SHP77 treated with DMSO at 0.1 percent for 48 hours (cell line): ENCODE results near the gene PIGR.

Experiments used
- DNase-seq: peaks from one replicate; lab custom pipeline; 2025; lab: John Stamatoyannopoulos, UW

The PIGR gene

GRCh38 chr1:206909161-206909882 lies 36.9 kb downstream of the PIGR start:
- DNase-seq: no peak

- no peak for DNase-seq
Observed at GRCh38 chr1:206908038-206908437, 38.2 kb downstream of the PIGR start.

GRCh38 chr1:206907304-206907991 lies 38.8 kb downstream of the PIGR start:
- DNase-seq: peak; percentile 50

- DNase-seq: no peak
Observed at GRCh38 chr1:206905295-206906164, 40.7 kb downstream of the PIGR start.

GRCh38 chr1:206904423-206905142 lies 41.7 kb downstream of the PIGR start:
- no peak for DNase-seq

DNA sequence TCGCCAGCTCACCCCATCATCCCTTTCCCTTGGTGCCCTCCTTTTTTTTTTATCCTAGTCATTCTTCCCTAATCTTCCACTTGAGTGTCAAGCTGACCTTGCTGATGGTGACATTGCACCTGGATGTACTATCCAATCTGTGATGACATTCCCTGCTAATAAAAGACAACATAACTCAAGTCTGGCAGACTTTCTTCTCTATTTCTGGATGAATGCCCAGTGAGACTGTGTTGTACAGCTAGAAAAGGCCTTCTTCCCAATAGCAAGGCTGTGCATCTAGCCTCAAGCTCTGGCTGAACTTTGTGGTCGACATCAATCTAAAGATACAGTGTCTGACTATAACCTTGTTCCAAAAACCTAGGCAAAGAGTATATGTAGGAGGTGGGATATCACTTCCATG lies 42.6 kb downstream of the PIGR start:
- no peak for DNase-seq

- DNase-seq: no peak
Observed at GRCh38 chr1:206902702-206903101, 43.6 kb downstream of the PIGR start.

- no peak for DNase-seq
Observed at GRCh38 chr1:206901944-206902343, 44.3 kb downstream of the PIGR start.

DNA sequence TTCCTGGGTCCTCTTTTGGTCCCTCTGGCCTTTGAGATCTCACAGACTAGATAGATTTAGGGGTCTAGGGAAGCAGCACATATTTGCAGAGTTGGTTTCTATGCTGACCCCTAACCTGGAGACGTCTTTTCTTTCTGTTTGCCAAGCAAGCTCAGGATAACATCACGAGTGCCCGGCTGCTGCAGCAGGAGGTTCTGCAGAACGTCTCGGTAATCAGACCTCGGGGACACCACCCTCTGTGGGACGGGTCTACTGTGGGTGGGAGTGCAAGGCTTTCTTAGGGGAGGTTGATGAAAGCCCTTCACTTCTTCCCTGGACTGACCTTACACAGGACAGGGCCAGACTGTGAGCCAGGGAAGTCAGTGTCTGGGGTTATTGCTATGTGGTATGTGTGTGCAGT lies 46.1 kb downstream of the PIGR start:
- no peak for DNase-seq

DNA sequence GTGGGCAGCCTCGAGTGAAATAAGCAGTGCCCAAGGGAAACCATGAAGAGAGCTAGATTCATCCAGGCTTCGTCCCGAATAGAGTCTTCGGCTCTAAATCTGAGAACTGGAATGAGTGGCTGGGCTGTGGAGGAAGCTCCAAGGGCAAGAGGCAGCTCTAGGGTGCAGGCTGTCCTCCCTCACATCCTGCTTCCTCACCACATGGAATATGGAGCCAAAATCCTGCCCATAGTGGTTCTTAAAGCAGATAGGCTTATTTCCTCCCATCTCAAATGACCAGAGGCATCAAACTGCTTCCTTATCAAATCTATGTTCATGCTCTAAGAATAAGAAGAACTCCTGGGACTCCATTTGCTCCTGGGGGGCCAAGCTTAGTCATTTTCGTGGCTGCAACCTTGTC lies 46.5 kb downstream of the PIGR start:
- no peak for DNase-seq

GRCh38 chr1:206898915-206899431 lies 47.3 kb downstream of the PIGR start:
- DNase-seq: no peak

- no peak for DNase-seq
Observed at GRCh38 chr1:206898089-206898914, 48.0 kb downstream of the PIGR start.

- no peak for DNase-seq
Observed at GRCh38 chr1:206897175-206897574, 49.1 kb downstream of the PIGR start, which contains the start of gene IL24. TSS of gene IL24 (plus strand) at chr1:206897443. CDS start at chr1:206897833, 390 bp downstream.

GRCh38 chr1:206896261-206896660 lies 50.0 kb downstream of the PIGR start:
- DNase-seq: no peak

GRCh38 chr1:206895837-206896242 lies 50.4 kb downstream of the PIGR start:
- DNase-seq: no peak

DNA sequence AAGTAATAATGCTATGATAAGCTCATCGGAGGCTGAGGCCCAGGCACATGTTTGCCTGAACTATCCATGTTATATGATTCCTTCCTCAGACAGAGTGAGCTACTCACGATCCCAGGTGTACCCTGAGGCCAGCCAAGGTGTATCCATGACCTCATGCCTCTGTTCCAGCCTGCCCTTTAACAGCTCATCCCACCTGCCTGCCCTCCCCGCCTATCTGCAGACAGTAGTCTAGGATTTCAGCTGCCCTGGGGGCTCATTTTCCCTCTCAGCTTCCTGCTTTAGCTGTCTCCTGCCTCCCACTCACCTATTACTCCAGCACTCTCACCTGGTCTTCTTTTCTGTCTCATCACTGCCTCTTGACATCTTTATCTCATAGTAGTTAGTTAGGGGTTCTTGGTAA lies 50.9 kb downstream of the PIGR start:
- DNase-seq: no peak

DNA sequence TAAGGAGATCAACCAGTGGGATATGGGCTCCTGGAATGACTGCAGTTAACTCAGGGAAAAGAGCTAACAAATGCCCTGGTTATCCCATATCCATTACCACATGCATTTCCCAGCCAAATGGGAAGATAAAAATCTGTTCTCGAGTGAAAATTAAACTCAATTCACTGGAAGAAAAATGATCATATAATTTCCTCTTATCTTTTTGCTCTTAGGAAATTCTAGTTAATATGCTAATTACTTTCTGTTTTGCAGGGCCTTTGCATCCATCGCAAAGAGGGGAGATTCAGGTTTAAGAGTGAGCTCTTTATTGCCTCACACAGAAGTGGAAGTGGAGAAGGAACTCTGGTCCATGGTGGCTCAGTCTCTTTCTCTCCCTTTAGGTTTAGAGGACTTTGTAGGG lies 52.9 kb downstream of the PIGR start:
- no peak for DNase-seq

DNA sequence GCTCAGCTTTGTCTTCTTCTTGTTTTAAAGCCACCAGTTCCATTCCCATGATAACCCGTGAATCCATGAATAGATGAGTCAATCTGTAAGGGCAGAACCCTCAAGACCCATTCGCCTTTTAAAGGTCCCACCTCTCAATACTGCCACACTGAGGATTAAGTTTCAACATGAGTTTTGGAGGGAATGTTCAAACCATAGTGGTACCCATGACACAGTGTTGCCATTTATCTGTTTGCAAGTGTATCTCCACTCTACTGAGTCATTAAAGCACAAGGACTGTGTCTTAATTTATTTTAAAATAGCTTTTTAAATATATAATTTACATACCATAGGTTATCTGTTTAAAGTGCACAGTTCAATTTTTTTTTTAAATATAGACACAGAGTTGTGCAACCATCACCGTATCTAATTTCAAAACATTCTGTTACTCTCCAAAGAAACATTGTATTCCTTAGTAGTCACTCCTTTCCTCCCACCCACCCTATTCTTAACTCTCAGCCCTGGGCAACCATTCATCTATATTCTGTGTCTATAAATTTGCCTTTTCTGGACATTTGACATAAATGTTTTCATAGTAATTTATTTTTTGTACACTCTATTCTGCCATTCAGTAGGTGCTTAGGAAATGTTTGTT lies 53.8 kb downstream of the PIGR start:
- DNase-seq: no peak

- DNase-seq: no peak
Observed at GRCh38 chr1:206891412-206891811, 54.9 kb downstream of the PIGR start.
